Natural killer cell (primary cell): ENCODE measurements around the gene IGF2. TPM values are rescaled to one million over a fixed set of nuclear protein-coding genes. Genes with fewer than 3 reads are reported as not detected.

Experiments
- ATAC-seq, 3 donors: fragments of 150-1000 bp in 2 of 3; fragments of 200-7000 bp in 1 of 3; cut with Tn5 transposase; 1 replicate in 1 of 3; 2 replicates in 2 of 3; pipeline ENCODE4 v1.10.0; 2021; ENCODE audit warnings: mild to moderate bottlenecking in 2 of 3, moderate library complexity in 2 of 3
- DNase-seq, 2 donors: peaks; one replicate each; pipeline versions ENCODE4 v3.0.0 to v3.0.0-alpha.2; 2013 to 2021; ENCODE audit warnings: mixed read lengths in 1 of 2
- H3K27ac ChIP-seq: one replicate; pipeline ENCODE4 v1.5.1; 2013; ENCODE audit warnings: mild to moderate bottlenecking, low read length
- H3K27me3 ChIP-seq: one replicate; pipeline ENCODE4 v1.6.1; 2013; ENCODE audit warnings: low read length; ENCODE audit not compliant: control insufficient read depth, insufficient read depth
- H3K36me3 ChIP-seq: one replicate; pipeline ENCODE4 v1.6.1; 2013; ENCODE audit warnings: low read length; ENCODE audit not compliant: control insufficient read depth, insufficient read depth
- H3K4me1 ChIP-seq: one replicate; pipeline ENCODE4 v1.6.1; 2013; ENCODE audit warnings: low read length; ENCODE audit not compliant: control insufficient read depth, insufficient read depth
- H3K4me3 ChIP-seq: one replicate; pipeline ENCODE4 v1.5.1; 2013; ENCODE audit warnings: low read length
- H3K9me3 ChIP-seq: one replicate; pipeline ENCODE4 v1.6.1; 2013; ENCODE audit warnings: low read length; ENCODE audit not compliant: control insufficient read depth, insufficient read depth
- H3K27ac Mint-ChIP-seq, 2 donors: one replicate each; pipeline ENCODE4 v1.8.0; 2022; ENCODE audit warnings: mild to moderate bottlenecking in 2 of 2, mixed read lengths in 2 of 2, moderate library complexity in 1 of 2
- H3K27me3 Mint-ChIP-seq, 2 donors: one replicate each; pipeline ENCODE4 v1.8.0; 2022; ENCODE audit warnings: low read depth in 2 of 2, mixed read lengths in 2 of 2
- H3K36me3 Mint-ChIP-seq: one replicate; pipeline ENCODE4 v1.8.0; 2022; ENCODE audit warnings: mixed read lengths
- H3K4me1 Mint-ChIP-seq, 2 donors: one replicate each; pipeline ENCODE4 v1.8.0; 2022; ENCODE audit warnings: mixed read lengths in 2 of 2
- H3K4me3 Mint-ChIP-seq: one replicate; pipeline ENCODE4 v1.8.0; 2022; ENCODE audit warnings: mild to moderate bottlenecking, moderate library complexity, mixed read lengths
- H3K9me3 Mint-ChIP-seq, 2 donors: one replicate each; pipeline ENCODE4 v1.8.0; 2022; ENCODE audit warnings: mixed read lengths in 2 of 2
- WGBS: methylation state at CpG from one replicate; pipeline ENCODE4 v1.1.7; 2013; ENCODE audit warnings: missing lambda C conversion rate; ENCODE audit not compliant: insufficient coverage; 5-methylcytosine and 5-hydroxymethylcytosine counted together
- intact Hi-C: fragments of 100-400 bp; cut with micrococcal nuclease; formaldehyde crosslinking; loops from one replicate; pipeline ENCODE4 v1.14.2; 2022
- total RNA-seq, 4 donors: library from RNA; stranded (reverse); fragments of 120-200 nt in 1 of 4; gene quantifications; one replicate each; pipeline versions ENCODE4 v1.2.3 to v1.2.4, GENCODE V29; 2013 to 2022
- TF ChIP-seq, protein P1 (sequence below): fragments of 200-600 bp; IDR thresholded peaks from one replicate; pipeline ENCODE4 v1.8.0; 2022; ENCODE audit warnings: antibody characterized with exemption

IGF2 gene
- total RNA-seq, 3 donors from 2014 or later (not counting 1 experiment from before 2014, with no cell fraction given) = not detected

DNA sequence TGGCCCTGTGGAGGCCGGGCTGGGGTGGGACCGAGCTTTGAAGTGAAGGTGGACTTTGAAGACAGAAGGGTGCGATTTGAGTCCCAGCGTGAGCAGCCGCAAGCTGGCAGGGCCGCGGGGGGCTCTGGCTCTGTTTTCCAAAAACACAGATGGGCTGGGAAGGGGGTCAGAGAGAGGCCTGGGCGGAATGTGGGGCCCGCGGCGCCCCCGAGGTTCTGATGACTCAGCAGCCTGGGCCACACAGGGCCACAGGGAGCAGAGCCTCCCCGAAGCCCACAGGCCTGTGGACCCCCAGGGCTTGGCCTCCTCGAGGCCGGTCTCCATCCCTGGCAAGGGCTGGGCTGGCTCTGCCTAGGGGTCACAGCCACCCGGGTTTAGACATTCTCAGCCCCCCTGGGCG lies 15.7 kb upstream of the IGF2 start:
- DNase-seq = no peak
- peaks cover 9 to 10% of the 10 kb centered on the region in 2 donors for H3K4me1 Mint-ChIP-seq
- no peak for ATAC-seq
- no peaks in the 10 kb centered on the region for H3K9me3 ChIP-seq
- intact Hi-C loops = no loop called here
- no peaks in the 10 kb centered on the region for H3K36me3 Mint-ChIP-seq
- TF ChIP-seq, protein P1, sequence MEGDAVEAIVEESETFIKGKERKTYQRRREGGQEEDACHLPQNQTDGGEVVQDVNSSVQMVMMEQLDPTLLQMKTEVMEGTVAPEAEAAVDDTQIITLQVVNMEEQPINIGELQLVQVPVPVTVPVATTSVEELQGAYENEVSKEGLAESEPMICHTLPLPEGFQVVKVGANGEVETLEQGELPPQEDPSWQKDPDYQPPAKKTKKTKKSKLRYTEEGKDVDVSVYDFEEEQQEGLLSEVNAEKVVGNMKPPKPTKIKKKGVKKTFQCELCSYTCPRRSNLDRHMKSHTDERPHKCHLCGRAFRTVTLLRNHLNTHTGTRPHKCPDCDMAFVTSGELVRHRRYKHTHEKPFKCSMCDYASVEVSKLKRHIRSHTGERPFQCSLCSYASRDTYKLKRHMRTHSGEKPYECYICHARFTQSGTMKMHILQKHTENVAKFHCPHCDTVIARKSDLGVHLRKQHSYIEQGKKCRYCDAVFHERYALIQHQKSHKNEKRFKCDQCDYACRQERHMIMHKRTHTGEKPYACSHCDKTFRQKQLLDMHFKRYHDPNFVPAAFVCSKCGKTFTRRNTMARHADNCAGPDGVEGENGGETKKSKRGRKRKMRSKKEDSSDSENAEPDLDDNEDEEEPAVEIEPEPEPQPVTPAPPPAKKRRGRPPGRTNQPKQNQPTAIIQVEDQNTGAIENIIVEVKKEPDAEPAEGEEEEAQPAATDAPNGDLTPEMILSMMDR = no peak
- H3K4me1 ChIP-seq = peaks cover 7% of the 10 kb centered on the region
- H3K4me3 Mint-ChIP-seq = no peak overlapping the region
- WGBS = 85% methylated on average over 17 of the region's 17 CpGs
- peaks cover 11% of the 10 kb centered on the region for H3K27me3 ChIP-seq
- no peak overlapping the region for H3K4me3 ChIP-seq
- H3K9me3 Mint-ChIP-seq = no peaks in the 10 kb centered on the region
- no peaks in the 10 kb centered on the region for H3K36me3 ChIP-seq
- no peak overlapping the region for H3K27ac ChIP-seq
- no peak overlapping the region for H3K27ac Mint-ChIP-seq
- H3K27me3 Mint-ChIP-seq = peaks cover 15 to 16% of the 10 kb centered on the region in 2 donors

DNA sequence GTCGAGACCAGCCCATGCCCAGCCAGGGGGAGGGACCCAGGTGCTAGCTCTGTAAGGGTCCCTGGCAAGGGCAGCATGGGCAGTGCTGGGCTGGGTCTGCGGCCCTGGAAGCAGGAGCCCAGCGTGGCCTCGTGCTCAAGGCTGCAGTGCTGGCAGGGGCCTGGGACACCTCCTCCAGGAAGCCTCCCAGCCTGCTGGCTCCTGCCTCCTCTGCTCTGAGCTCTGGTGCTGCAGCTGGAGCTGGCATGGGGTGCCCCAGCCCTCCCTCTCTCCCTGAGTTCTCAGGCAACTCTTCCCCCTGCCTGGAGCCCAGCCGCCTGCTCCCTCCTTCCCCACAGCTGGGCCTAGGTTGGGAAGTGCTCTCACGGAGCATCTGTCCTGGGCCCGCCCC lies 15.0 kb upstream of the IGF2 start:
- no peak overlapping the region for H3K27ac ChIP-seq
- Mint-ChIP-seq H3K36me3 (no peaks in the 10 kb centered on the region), H3K4me1 (peaks cover 9 to 10% of the 10 kb centered on the region in 2 donors), H3K27me3 (peaks cover 18 to 19% of the 10 kb centered on the region in 2 donors), H3K9me3 (no peaks in the 10 kb centered on the region), H3K4me3 (no peak overlapping the region), H3K27ac (no peak overlapping the region)
- 82% methylated on average over 7 of the region's 7 CpGs for WGBS
- H3K27me3 ChIP-seq = peaks cover 11% of the 10 kb centered on the region
- ATAC-seq (no peak), DNase-seq (no peak)
- H3K4me3 ChIP-seq = no peak overlapping the region
- peaks cover 7% of the 10 kb centered on the region for H3K4me1 ChIP-seq
- TF ChIP-seq, protein P1 = no peak
- no peaks in the 10 kb centered on the region for H3K36me3 ChIP-seq
- no peaks in the 10 kb centered on the region for H3K9me3 ChIP-seq
- intact Hi-C loops = no loop called here

DNA sequence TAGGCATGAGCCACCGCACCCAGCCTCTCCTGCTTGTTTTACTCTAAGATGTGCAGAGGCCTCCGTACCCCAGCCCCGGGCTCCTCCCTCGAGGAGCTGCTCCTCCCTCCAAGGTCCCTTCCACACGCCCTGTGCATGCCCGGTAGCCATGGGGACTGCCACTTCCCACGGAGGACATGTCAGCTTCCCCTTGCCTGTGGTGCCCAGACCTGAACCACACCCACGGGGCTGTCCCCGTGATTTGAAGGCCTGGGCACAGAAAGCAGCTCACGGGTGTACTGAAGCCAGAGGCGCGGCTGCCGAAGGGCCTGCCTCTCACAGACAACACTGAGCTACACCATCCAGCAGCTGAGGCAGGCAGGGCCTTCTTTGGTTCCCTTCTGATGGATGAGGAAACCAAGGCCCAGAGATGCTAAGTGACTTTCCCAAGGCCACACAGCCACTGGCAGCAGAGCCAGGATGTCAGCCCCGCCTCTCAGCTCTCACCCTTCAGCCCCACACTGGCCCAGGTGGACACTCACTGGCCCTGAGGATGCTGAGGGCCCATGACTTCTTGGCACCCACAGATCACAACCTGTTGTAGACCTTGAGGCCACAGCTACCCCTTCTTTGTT lies 14.5 kb upstream of the IGF2 start:
- Mint-ChIP-seq H3K4me3 (no peak overlapping the region), H3K36me3 (no peaks in the 10 kb centered on the region), H3K9me3 (no peaks in the 10 kb centered on the region), H3K4me1 (peaks cover 9 to 10% of the 10 kb centered on the region in 2 donors), H3K27me3 (peaks cover 19 to 23% of the 10 kb centered on the region in 2 donors), H3K27ac (no peak overlapping the region)
- 57% methylated on average over 14 of the region's 14 CpGs for WGBS
- H3K9me3 ChIP-seq = no peaks in the 10 kb centered on the region
- no peaks in the 10 kb centered on the region for H3K36me3 ChIP-seq
- H3K4me3 ChIP-seq = no peak overlapping the region
- H3K4me1 ChIP-seq = peaks cover 7% of the 10 kb centered on the region
- H3K27ac ChIP-seq = no peak overlapping the region
- ATAC-seq (no peak), DNase-seq (no peak)
- TF ChIP-seq, protein P1 = no peak
- peaks cover 12% of the 10 kb centered on the region for H3K27me3 ChIP-seq
- intact Hi-C loops = no loop called here
